IPS-NIHi11 (cell line): ENCODE results near the gene CLDND2.
A peak's percentile ranks its signal among the peaks of the same experiment; 100 is the strongest.

ENCODE experiments used
- DNase-seq: peaks from one replicate; pipeline ENCODE4 v3.0.0; 2012; ENCODE audit warnings: mixed read lengths, low spot score

CLDND2 gene

DNA sequence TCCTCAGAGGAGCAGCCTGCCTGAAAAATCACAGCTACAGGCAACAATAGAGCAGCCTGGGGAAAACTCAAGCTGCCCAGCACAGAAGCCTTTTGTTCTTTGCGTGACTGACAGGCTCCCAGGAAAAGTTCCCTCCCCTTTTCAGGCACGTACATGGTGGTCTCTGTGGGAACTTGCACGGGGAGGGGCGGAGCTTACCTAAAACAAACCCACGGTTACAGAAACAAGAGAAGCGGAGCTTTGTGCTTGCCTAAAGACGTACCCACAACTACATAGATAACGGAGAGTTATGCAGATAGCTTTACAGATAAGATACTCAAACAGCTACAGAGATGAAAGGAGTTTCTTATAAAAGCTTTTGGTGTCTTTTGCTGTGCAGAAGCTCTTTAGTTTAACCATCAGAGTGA lies 14.1 kb downstream of the CLDND2 start:
- peak; percentile 71 for DNase-seq

DNA sequence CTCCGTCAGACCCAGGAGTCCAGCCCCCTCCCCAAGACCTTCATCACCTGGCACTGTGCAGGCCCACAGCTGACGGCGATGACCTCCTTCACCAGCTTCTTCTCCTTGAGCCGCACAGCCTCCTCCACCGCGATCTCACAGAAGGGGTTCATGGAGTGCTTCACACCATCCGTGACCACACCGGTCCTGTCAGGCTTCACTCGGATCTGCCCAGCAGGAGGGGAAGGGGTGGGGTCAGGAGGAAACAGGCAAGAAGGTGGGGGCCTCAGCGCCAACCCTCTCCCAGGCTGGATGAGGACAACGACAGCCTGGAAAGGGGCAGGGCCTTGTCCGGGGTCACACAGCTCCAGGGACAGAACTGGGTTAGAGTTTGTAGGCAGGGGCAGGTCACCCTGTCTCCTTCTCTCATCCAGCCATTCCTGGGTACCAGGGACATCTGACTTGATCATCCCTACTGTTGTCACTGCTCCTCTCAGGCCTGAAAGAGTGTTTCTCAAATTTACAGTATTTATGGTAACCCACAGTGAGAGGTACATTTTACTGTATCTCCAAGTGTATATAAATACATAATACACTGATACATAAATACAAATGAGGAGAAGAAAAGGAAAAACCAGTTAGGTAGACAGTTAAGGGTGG lies 14.6 kb downstream of the CLDND2 start:
- DNase-seq: no peak

GRCh38 chr19:51352783-51353360 lies 15.9 kb downstream of the CLDND2 start:
- DNase-seq: no peak

- no peak for DNase-seq
Observed at GRCh38 chr19:51351266-51351990, 17.4 kb downstream of the CLDND2 start.

GRCh38 chr19:51347209-51347928 lies 21.4 kb downstream of the CLDND2 start:
- no peak for DNase-seq

- DNase-seq: no peak
Observed at GRCh38 chr19:51346742-51347141, 22.1 kb downstream of the CLDND2 start.

- no peak for DNase-seq
Observed at GRCh38 chr19:51345076-51345620, 23.7 kb downstream of the CLDND2 start.

- DNase-seq: no peak
Observed at GRCh38 chr19:51342631-51343569, 25.9 kb downstream of the CLDND2 start.

- no peak for DNase-seq
Observed at GRCh38 chr19:51341976-51342580, 26.7 kb downstream of the CLDND2 start, which contains the start of gene VSIG10L. VSIG10L (minus strand) TSS chr19:51342139; CDS start chr19:51342124, 15 bp downstream.

- DNase-seq: no peak
Observed at GRCh38 chr19:51341066-51341465, 27.7 kb downstream of the CLDND2 start.

DNA sequence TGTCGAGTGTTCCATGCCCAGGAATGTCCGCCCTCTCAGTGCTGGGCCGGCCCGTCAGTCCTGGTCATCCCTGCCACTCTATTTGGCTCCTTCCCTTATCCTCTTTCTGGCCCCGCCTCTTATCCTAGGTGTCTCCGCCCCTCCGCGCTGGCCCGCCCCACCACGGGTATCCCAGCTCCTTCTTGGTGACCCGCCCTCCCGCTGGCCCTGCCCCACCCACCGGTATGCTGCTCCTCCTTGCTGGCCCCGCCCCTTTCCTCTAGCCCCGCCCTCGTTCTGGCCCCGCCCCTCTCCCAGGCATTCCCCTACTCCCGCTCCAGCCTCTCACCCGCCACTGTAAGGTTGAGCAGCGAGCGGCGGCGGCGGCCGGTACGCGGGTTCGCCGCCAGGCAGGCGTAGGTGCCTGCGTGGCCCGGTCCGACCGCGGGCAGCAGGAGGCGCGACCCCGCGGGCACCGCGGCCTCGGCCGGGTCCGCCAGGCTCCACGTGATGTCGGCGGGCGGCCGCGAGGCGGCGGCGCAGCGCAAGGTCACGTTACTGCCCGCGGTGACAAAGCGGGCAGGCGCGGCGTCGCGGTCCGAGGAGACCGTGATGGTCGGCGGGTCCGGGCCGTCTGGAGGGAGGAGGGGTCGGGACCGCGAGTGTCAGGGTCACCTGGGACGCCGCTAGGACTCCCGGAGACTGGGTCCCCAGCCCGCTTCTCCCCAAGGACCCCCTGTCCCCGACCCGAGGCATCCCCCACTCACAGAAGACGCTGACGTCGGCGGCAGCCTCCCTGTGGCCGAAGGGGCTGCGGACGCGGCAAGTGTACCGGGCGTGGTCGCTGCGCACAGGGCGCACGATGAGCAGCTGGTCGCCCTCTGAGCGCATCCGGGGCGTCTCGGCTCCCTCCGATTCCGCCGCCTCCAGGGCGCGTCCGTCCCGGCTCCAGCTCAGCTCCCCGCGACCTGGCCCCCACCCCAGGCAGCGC lies 28.8 kb downstream of the CLDND2 start:
- DNase-seq: peak; percentile 94

GRCh38 chr19:51339313-51339686 lies 29.5 kb downstream of the CLDND2 start:
- peak; percentile 63 for DNase-seq

DNA sequence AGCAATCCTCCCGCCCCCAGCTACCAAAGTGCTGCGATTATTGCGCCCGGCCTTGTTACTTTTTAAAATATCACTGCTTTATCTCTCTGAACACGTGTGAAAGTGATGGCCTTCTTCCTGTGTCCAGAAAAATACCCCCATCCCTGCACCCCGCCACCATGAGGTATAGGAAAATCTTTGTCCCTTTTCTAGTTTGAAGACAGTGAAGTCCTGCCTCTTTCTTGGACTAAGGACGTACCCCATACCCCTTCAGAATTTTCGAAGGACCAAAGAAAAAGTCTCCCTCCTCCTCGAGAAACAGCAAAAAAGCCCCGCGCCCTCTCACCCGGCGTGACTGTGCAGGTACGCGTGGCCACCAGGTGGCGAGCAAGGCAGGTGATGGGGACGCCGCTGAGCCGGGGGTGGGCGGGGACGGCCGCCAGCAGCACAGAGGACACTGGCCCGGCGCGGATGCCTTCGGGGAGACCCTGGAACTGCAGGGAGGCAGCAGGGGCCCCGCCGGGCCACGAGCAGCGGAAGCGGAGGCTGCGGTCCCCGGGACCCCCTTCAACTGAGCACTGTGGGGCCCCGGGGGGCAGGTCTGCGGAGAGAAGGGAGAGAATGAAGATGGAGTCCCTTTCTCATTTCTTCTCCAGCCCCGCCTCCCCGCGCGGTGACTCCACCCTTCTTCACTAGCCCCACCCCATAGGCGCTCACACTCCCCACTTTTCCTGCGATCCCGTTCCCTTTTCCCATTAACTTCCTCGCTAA lies 30.1 kb downstream of the CLDND2 start:
- peak; percentile 94 for DNase-seq

DNA sequence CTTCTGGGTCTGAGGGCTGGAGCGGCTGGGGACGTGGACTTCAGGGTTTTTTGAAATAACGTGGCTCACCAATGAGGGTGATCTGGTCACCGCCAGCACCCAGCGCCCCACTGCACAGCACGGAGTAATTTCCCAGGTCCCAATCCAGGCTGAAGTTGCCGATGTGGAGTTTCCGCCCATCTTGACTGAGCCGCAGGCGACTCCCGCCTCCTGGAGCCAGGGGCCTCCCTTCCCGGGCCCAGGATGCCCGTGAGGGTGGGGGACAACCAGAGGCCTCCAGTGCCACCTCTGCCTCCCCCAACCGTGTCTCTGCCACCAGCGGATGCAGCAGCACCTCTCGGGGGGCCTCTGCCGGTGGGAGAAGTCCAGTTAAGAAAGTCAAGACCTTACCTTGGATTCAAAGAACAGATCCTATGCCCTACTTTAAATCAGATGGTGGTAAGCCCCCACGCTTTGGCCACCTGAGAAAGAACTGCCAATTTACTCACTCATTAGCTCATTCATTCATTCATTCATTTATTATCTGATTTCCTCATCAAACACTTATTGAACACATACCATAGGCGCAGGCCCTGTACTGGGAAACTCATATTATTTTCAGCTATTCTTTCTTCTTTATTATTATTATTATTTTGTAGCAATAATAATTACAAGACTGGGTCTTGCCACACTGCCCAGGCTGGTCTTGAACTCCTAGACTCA lies 30.8 kb downstream of the CLDND2 start:
- no peak for DNase-seq

DNA sequence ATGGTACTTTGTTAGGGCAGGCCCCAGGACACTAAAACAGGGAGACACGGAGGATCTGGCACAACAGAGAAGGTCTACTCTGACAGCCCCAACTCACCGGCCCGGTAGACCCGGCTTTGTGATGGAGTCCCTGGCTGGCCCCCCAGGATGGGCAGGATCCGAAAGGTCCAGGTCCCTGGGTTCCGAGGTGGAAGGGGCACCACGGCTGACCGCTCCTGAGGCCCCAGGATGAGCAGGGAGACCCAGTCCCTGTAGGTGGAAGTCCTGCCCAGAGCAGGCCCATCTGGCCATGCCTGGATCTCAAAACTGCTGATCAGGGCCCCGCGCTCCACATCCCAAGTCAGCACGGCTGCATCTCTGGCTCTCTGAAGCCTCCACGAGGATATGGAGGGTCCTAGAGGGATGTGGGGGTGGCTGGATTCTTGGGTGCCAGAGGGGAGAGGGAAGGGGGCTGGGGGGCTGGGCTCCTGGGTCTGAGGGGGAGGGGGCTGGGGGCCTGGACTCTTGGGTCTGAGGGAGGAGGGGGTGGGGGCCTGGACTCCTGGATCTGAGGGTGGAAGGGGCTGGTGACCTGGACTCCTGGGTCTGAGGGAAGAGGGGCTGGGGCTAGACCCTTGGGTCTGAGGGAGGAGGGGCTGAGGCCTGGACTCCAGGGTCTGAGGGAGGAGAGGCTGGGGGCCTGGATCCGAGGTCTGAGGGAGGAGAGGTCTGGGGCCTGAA lies 31.5 kb downstream of the CLDND2 start:
- DNase-seq: no peak

DNA sequence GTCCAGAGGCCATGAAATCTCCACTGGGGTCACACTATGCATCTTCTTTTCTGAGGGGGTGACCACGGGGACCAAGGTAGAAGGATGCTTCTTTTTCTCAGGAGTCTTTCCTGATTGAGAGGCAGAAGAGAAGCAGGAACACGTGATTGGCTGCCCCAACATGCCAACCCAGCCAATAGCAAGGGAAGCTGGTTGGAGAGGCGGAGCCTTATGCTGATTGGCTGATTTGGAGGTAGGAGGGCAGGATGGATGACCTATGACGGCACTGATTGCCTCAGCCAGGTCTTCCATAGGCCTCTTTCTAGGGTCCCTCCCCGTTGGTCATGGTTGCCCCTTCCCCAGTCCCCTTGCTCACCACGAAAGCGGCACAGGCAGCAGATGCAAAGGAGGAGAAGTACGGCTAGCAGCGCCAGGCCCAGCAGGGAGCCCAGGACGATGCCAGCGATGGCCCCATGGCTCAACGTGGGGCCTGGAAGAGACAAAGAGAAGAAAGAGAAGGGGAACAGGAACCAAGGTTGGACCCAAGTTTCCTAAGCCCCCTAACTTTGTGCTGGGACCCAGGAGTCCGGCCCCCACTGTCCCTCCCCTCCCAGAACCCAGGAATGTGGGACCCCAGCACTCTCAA lies 34.9 kb downstream of the CLDND2 start:
- peak; percentile 70 for DNase-seq

- DNase-seq: no peak
Observed at GRCh38 chr19:51331716-51332115, 37.1 kb downstream of the CLDND2 start.
